Naive B cell (primary cell): Measurements from ENCODE around the gene IGFBP3. TPM values are rescaled to one million over a fixed set of nuclear protein-coding genes. Genes with fewer than 3 reads are reported as not detected.

ENCODE experiments used
- ATAC-seq, 2 donors: fragments of 150-1000 bp; cut with Tn5 transposase; 2 replicates each; pipeline ENCODE4 v1.10.0; 2021; ENCODE audit warnings: low read depth in 2 of 2, mild to moderate bottlenecking in 2 of 2, moderate library complexity in 2 of 2
- DNase-seq: peaks from one replicate; pipeline ENCODE4 v3.0.0; 2022
- H3K27ac Mint-ChIP-seq, 6 donors: one replicate each; pipeline ENCODE4 v1.8.0; 2020 to 2022; ENCODE audit warnings: mild to moderate bottlenecking in 6 of 6, mixed read lengths in 6 of 6, moderate library complexity in 5 of 6, inconsistent platforms in 2 of 6
- H3K27me3 Mint-ChIP-seq, 3 donors: one replicate each; pipeline ENCODE4 v1.8.0; 2021 to 2022; ENCODE audit warnings: mixed read lengths in 3 of 3, mild to moderate bottlenecking in 1 of 3
- H3K36me3 Mint-ChIP-seq, 2 donors: one replicate each; pipeline ENCODE4 v1.8.0; 2020 to 2022; ENCODE audit warnings: mixed read lengths in 2 of 2, inconsistent platforms in 1 of 2, mild to moderate bottlenecking in 1 of 2
- H3K4me1 Mint-ChIP-seq, 3 donors: one replicate each; pipeline ENCODE4 v1.8.0; 2020 to 2022; ENCODE audit warnings: mixed read lengths in 3 of 3, inconsistent platforms in 1 of 3, mild to moderate bottlenecking in 1 of 3, moderate library complexity in 1 of 3
- H3K4me3 Mint-ChIP-seq, 8 donors: one replicate each; pipeline ENCODE4 v1.8.0; 2020 to 2022; ENCODE audit warnings: mild to moderate bottlenecking in 8 of 8, mixed read lengths in 8 of 8, moderate library complexity in 8 of 8, inconsistent platforms in 2 of 8
- H3K9me3 Mint-ChIP-seq, 7 donors: one replicate each; pipeline ENCODE4 v1.8.0; 2020 to 2022; ENCODE audit warnings: mixed read lengths in 7 of 7, mild to moderate bottlenecking in 5 of 7, inconsistent platforms in 2 of 7, moderate library complexity in 1 of 7
- polyA plus RNA-seq, 6 donors: library from polyadenylated mRNA; unstranded; fragments of 300-500 nt; fragmentation: Illumina TruSeq; gene quantifications; one replicate each; pipeline ENCODE4 v1.2.3, GENCODE V29; 2021; ENCODE audit warnings: low read depth in 6 of 6

IGFBP3 gene
- polyA plus RNA-seq, 6 donors from 2014 or later: not detected

DNA sequence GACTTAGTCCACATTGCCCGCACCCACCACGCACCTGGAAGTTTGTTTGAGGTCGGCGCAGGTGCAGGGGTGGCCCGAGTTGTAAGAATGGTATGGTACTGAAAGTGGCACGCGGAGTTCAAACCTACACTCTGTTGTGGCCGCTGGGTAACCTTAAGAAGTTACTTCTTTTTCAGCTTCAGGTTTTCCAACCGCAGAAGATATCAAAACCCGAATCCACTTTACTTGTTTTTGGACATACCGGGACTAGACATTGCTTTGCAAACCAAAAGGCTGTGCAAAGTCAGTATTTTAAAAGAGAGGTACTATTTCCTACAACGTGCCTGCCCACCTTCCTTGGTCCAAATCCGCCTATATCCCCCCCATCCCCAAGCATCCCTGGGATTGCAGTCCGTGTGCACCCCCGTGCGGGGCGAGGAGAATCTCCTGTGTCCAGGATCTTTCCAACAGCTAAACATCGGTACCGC lies 1.0 kb downstream of the IGFBP3 start:
- Mint-ChIP-seq H3K36me3 (no peaks in the 10 kb centered on the region), H3K4me3 (peak overlapping the region in 6 of 8 donors; percentile 51 to 82 (median 65)), H3K9me3 (peaks cover 0 to 2% (median 0%) of the 10 kb centered on the region in 7 donors), H3K4me1 (peaks cover 13 to 30% (median 27%) of the 10 kb centered on the region in 3 donors), H3K27me3 (peaks cover 69 to 77% (median 73%) of the 10 kb centered on the region in 3 donors), H3K27ac (no peak overlapping the region)
- DNase-seq (no peak), ATAC-seq (no peak)

- Mint-ChIP-seq H3K27ac (no peak overlapping the region), H3K27me3 (peaks cover 66 to 69% (median 67%) of the 10 kb centered on the region in 3 donors), H3K9me3 (peaks cover 0 to 2% (median 0%) of the 10 kb centered on the region in 7 donors), H3K36me3 (no peaks in the 10 kb centered on the region), H3K4me1 (peaks cover 13 to 30% (median 27%) of the 10 kb centered on the region in 3 donors), H3K4me3 (no peak overlapping the region)
- DNase-seq (no peak), ATAC-seq (no peak)
Observed at GRCh38 chr7:45919231-45919784, 1.8 kb downstream of the IGFBP3 start.

DNA sequence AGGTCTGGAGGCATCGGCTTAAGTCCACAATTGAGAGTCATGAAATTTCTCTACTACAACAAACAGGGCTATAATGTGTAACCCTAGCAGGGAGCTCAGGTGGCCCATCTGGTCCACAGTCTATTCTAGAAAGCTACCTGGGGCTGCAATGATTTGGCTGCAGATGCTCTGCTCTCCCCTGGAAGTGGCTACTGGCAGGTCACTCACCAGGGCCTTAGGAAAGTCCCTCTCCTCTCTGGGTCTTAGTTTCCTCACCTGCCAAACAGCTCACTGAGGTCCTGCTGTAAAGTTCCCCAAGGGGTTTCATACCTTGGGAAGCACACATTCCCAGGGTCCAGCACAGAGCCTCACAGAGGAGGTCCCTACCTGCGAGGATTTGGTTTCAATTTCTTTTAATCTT lies 2.5 kb downstream of the IGFBP3 start:
- Mint-ChIP-seq H3K4me1 (peaks cover 13 to 30% (median 27%) of the 10 kb centered on the region in 3 donors), H3K27ac (peak overlapping the region in 1 of 6 donors; percentile 56), H3K9me3 (peaks cover 0 to 2% (median 0%) of the 10 kb centered on the region in 7 donors), H3K27me3 (peaks cover 59 to 63% (median 60%) of the 10 kb centered on the region in 3 donors), H3K4me3 (no peak overlapping the region), H3K36me3 (no peaks in the 10 kb centered on the region)
- no peak for DNase-seq
- no peak for ATAC-seq

GRCh38 chr7:45917658-45918057 lies 3.4 kb downstream of the IGFBP3 start:
- Mint-ChIP-seq H3K27me3 (peaks cover 51 to 63% (median 57%) of the 10 kb centered on the region in 3 donors), H3K4me3 (no peak overlapping the region), H3K27ac (no peak overlapping the region), H3K4me1 (peaks cover 6 to 22% (median 20%) of the 10 kb centered on the region in 3 donors), H3K36me3 (no peaks in the 10 kb centered on the region), H3K9me3 (no peaks in the 10 kb centered on the region)
- ATAC-seq: peak; percentile 55 to 58
- peak; percentile 61 for DNase-seq

GRCh38 chr7:45917064-45917463 lies 4.0 kb downstream of the IGFBP3 start:
- H3K4me3 Mint-ChIP-seq: no peak overlapping the region
- H3K9me3 Mint-ChIP-seq: no peaks in the 10 kb centered on the region
- no peak overlapping the region for H3K27ac Mint-ChIP-seq
- DNase-seq (no peak), ATAC-seq (no peak)
- H3K27me3 Mint-ChIP-seq: peaks cover 45 to 62% (median 51%) of the 10 kb centered on the region in 3 donors
- H3K36me3 Mint-ChIP-seq: no peaks in the 10 kb centered on the region
- peaks cover 0 to 16% (median 14%) of the 10 kb centered on the region in 3 donors for H3K4me1 Mint-ChIP-seq

DNA sequence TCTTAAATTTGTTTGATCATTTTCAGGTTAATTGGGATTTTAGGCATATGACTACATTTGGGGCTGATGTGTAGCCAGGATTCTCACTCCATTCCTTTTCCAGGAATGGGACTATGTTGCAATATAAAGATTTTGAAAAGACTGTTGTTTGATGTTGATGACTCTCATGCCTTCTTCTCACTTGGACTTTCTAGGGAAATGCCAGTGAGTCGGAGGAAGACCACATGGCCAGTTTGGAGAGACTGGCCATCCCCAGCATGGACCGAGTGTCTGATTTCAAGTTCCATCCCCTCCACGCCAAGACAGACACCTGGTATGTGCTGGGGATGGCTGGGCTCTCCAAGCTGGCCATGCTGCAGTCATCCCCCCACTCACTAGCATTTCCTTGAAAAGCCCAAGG lies 5.5 kb downstream of the IGFBP3 start:
- Mint-ChIP-seq H3K4me1 (peaks cover 0 to 15% (median 12%) of the 10 kb centered on the region in 3 donors), H3K9me3 (peaks cover 0 to 3% (median 0%) of the 10 kb centered on the region in 7 donors), H3K27me3 (peaks cover 48 to 73% (median 58%) of the 10 kb centered on the region in 3 donors), H3K4me3 (no peak overlapping the region), H3K27ac (no peak overlapping the region), H3K36me3 (no peaks in the 10 kb centered on the region)
- DNase-seq (no peak), ATAC-seq (no peak)

GRCh38 chr7:45914911-45915310 lies 6.2 kb downstream of the IGFBP3 start:
- Mint-ChIP-seq H3K27me3 (peaks cover 48 to 72% (median 58%) of the 10 kb centered on the region in 3 donors), H3K4me1 (peaks cover 0 to 9% (median 7%) of the 10 kb centered on the region in 3 donors), H3K36me3 (no peaks in the 10 kb centered on the region), H3K9me3 (peaks cover 0 to 3% (median 0%) of the 10 kb centered on the region in 7 donors), H3K27ac (no peak overlapping the region), H3K4me3 (no peak overlapping the region)
- no peak for ATAC-seq
- no peak for DNase-seq

DNA sequence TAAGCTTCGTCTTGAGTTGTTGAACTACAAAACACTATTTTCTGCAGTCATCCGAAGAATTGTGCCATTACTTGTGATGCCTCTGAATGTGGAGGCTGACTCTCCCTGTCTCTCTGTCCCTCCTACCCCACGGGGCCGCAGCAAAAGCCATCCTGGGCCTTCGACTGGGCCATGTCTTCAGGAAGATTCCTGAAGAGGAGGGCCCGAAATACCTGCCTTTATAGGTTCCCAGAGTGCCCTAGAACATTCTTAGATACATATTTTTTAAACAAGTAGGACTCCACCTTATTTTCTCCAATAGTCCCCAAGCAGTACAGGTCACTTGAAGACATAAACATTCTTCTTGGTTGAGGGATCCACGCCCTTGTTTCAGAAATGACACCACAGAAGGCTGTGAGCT lies 8.1 kb downstream of the IGFBP3 start:
- Mint-ChIP-seq H3K4me3 (no peak overlapping the region), H3K9me3 (peaks cover 0 to 15% (median 4%) of the 10 kb centered on the region in 7 donors), H3K36me3 (no peaks in the 10 kb centered on the region), H3K27me3 (peaks cover 35 to 68% (median 61%) of the 10 kb centered on the region in 3 donors), H3K27ac (no peak overlapping the region), H3K4me1 (peaks cover 0 to 9% (median 4%) of the 10 kb centered on the region in 3 donors)
- DNase-seq (no peak), ATAC-seq (no peak)

GRCh38 chr7:45911311-45911710 lies 9.8 kb downstream of the IGFBP3 start:
- Mint-ChIP-seq H3K36me3 (no peaks in the 10 kb centered on the region), H3K4me1 (no peaks in the 10 kb centered on the region), H3K4me3 (no peak overlapping the region), H3K27me3 (peaks cover 21 to 54% (median 47%) of the 10 kb centered on the region in 3 donors), H3K27ac (no peak overlapping the region), H3K9me3 (peaks cover 0 to 15% (median 4%) of the 10 kb centered on the region in 7 donors)
- ATAC-seq (no peak), DNase-seq (no peak)

DNA sequence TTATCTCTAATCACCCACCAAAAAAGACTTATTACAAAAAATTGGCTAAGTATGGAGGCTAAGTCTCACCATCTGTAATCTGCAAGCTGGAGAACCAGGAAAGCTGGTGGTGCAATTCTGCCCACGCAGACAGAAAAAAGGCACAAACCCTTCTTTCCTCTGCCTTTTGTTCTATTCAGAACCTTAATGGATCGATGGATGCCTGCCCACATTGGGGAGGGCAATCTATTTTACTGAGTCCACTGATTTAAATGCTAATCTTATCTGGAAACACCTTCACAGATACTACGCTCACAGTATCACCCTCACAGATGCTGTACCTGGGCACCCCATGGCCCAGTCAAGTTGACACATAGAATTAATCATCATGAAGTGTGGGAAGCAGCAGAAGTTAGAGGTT lies 10.2 kb downstream of the IGFBP3 start:
- ATAC-seq (no peak), DNase-seq (no peak)
- H3K27me3 Mint-ChIP-seq: peaks cover 17 to 49% (median 42%) of the 10 kb centered on the region in 3 donors
- no peaks in the 10 kb centered on the region for H3K36me3 Mint-ChIP-seq
- peaks cover 0 to 15% (median 6%) of the 10 kb centered on the region in 7 donors for H3K9me3 Mint-ChIP-seq
- no peak overlapping the region for H3K27ac Mint-ChIP-seq
- H3K4me3 Mint-ChIP-seq: no peak overlapping the region
- H3K4me1 Mint-ChIP-seq: no peaks in the 10 kb centered on the region

GRCh38 chr7:45909561-45909960 lies 11.5 kb downstream of the IGFBP3 start:
- H3K27me3 Mint-ChIP-seq: peaks cover 14 to 46% (median 36%) of the 10 kb centered on the region in 3 donors
- no peaks in the 10 kb centered on the region for H3K36me3 Mint-ChIP-seq
- no peaks in the 10 kb centered on the region for H3K4me1 Mint-ChIP-seq
- ATAC-seq (no peak), DNase-seq (no peak)
- H3K4me3 Mint-ChIP-seq: no peak overlapping the region
- peaks cover 0 to 19% (median 9%) of the 10 kb centered on the region in 7 donors for H3K9me3 Mint-ChIP-seq
- H3K27ac Mint-ChIP-seq: no peak overlapping the region

DNA sequence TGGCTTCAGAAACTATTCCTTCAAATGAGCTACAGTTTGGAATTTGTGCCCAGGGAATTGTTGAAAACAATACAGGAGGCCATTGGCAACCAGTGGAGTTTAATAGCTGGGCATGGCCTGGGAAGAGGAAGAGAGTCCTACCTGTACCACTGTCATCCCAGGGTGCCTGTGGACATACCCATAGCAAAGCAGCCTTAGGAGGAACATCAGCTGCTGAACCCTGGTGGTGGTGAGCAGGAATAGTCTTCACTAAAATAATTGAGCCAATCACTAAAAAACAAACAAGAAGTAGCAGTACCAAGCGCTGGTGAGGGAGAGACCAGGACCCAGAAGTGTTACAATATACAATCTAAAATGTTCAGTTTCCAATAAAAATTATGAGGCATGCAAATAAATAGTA lies 18.3 kb downstream of the IGFBP3 start:
- no peak for DNase-seq

GRCh38 chr7:45901566-45901965 lies 19.5 kb downstream of the IGFBP3 start:
- DNase-seq: no peak
- peak overlapping the region in 2 of 6 donors; percentile 2 to 12 for H3K27ac Mint-ChIP-seq
- H3K9me3 Mint-ChIP-seq: peaks cover 3 to 38% (median 13%) of the 10 kb centered on the region in 7 donors
- peaks cover 17 to 49% (median 43%) of the 10 kb centered on the region in 3 donors for H3K27me3 Mint-ChIP-seq
- H3K4me1 Mint-ChIP-seq: no peaks in the 10 kb centered on the region
- H3K36me3 Mint-ChIP-seq: peaks cover 0 to 8% of the 10 kb centered on the region in 2 donors
- no peak overlapping the region for H3K4me3 Mint-ChIP-seq
- ATAC-seq: no peak

More for the DNA sequence above, 18.3 kb downstream of the IGFBP3 start:
- Mint-ChIP-seq H3K4me1 (no peaks in the 10 kb centered on the region), H3K36me3 (peaks cover 0 to 8% of the 10 kb centered on the region in 2 donors), H3K4me3 (no peak overlapping the region), H3K27me3 (peaks cover 12 to 41% (median 38%) of the 10 kb centered on the region in 3 donors), H3K27ac (no peak overlapping the region), H3K9me3 (peaks cover 3 to 38% (median 15%) of the 10 kb centered on the region in 7 donors)
- no peak for ATAC-seq

GRCh38 chr7:45898222-45898621 lies 22.9 kb downstream of the IGFBP3 start:
- H3K27ac Mint-ChIP-seq: no peak overlapping the region
- peaks cover 0 to 13% (median 6%) of the 10 kb centered on the region in 7 donors for H3K9me3 Mint-ChIP-seq
- peaks cover 41 to 81% (median 68%) of the 10 kb centered on the region in 3 donors for H3K27me3 Mint-ChIP-seq
- DNase-seq: no peak
- ATAC-seq: no peak
- no peaks in the 10 kb centered on the region for H3K4me1 Mint-ChIP-seq
- H3K36me3 Mint-ChIP-seq: peaks cover 0 to 8% of the 10 kb centered on the region in 2 donors
- no peak overlapping the region for H3K4me3 Mint-ChIP-seq
